OCI-LY1 (cell line): ENCODE results near the gene TST.

Experiments used
- CTCF ChIP-seq: fragments of 200-600 bp; sonication (generic), shearing (Covaris generic); IDR thresholded peaks from 2 replicates; pipeline ENCODE4 v1.5.1; 2017; ENCODE audit warnings: mild to moderate bottlenecking, antibody characterized with exemption, low read length, moderate library complexity, mixed read lengths
- EZH2 ChIP-seq: fragments of 200-600 bp; sonication (generic), shearing (Covaris generic); IDR thresholded peaks from 2 replicates; pipeline ENCODE4 v1.8.0; 2017; ENCODE audit warnings: borderline replicate concordance, mixed run types, mild to moderate bottlenecking, antibody characterized with exemption, low read length, moderate library complexity, mixed read lengths

GRCh38 chr22:37036655-37037377 lies 17.6 kb upstream of the TST start:
- no peak for TF ChIP-seq CTCF
- TF ChIP-seq EZH2: no peak
